ENCODE results near the gene MVB12B.

DNA sequence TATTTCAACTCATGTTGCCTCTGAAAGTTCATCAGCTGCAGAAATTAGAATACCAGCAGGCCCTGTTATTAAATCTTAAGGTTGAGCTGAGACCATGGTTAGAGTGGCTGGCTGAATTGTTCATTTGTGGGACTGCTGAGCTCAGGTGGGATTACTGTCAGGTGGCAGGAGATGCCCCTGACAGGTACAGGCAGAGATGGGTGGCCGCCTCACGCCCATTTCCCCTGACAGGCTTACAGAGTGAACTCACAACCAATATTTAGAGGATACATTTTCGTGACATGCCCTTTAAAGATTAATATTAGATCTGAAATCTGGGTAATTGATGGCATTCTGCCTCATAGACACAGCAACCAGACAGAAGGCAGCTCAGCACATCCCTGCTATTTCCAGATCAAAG, 136.0 kb downstream of the MVB12B start:
- TF ChIP-seq, protein P1, sequence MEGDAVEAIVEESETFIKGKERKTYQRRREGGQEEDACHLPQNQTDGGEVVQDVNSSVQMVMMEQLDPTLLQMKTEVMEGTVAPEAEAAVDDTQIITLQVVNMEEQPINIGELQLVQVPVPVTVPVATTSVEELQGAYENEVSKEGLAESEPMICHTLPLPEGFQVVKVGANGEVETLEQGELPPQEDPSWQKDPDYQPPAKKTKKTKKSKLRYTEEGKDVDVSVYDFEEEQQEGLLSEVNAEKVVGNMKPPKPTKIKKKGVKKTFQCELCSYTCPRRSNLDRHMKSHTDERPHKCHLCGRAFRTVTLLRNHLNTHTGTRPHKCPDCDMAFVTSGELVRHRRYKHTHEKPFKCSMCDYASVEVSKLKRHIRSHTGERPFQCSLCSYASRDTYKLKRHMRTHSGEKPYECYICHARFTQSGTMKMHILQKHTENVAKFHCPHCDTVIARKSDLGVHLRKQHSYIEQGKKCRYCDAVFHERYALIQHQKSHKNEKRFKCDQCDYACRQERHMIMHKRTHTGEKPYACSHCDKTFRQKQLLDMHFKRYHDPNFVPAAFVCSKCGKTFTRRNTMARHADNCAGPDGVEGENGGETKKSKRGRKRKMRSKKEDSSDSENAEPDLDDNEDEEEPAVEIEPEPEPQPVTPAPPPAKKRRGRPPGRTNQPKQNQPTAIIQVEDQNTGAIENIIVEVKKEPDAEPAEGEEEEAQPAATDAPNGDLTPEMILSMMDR (IDR thresholded peaks at IDR 0.05) = no peak
- no peak for TF ChIP-seq POLR2A (IDR thresholded peaks at IDR 0.05)

Data from Peyer's patch (tissue), 4 donors.